ENCODE measurements around the gene USH1C.

Gene USH1C

GRCh38 chr11:17547051-17547577, 2.9 kb upstream of the USH1C start, which contains the start of gene OTOG:
Gene OTOG, plus strand, starts transcription at chr11:17547259. Its CDS starts 114 bp downstream, at chr11:17547373.
- DNase-seq (ENCODE audit: low read depth): no peak

GRCh38 chr11:17546240-17546639, 2.0 kb upstream of the USH1C start:
- no peak for DNase-seq (ENCODE audit: low read depth)

GRCh38 chr11:17543574-17544180, 539 bp downstream of the USH1C start:
- DNase-seq (ENCODE audit: low read depth): no peak

- no peak for DNase-seq (ENCODE audit: low read depth)
These were observed 1.2 kb downstream of the USH1C start for GRCh38 chr11:17543041-17543440.

- DNase-seq (ENCODE audit: low read depth): no peak
These were observed 2.0 kb downstream of the USH1C start for GRCh38 chr11:17542249-17542648.

GRCh38 chr11:17541330-17541885, 2.8 kb downstream of the USH1C start:
- DNase-seq (ENCODE audit: low read depth): no peak

GRCh38 chr11:17540807-17541206, 3.4 kb downstream of the USH1C start:
- no peak for DNase-seq (ENCODE audit: low read depth)

GRCh38 chr11:17538731-17539130, 5.5 kb downstream of the USH1C start:
- no peak for DNase-seq (ENCODE audit: low read depth)

- DNase-seq (ENCODE audit: low read depth): no peak
These were observed 6.2 kb downstream of the USH1C start for GRCh38 chr11:17538054-17538453.

GRCh38 chr11:17537261-17537660, 7.0 kb downstream of the USH1C start:
- DNase-seq (ENCODE audit: low read depth): no peak

- no peak for DNase-seq (ENCODE audit: low read depth)
These were observed 8.7 kb downstream of the USH1C start for GRCh38 chr11:17535488-17535887.

- DNase-seq (ENCODE audit: low read depth): no peak
These were observed 10.3 kb downstream of the USH1C start for GRCh38 chr11:17533778-17534415.

- no peak for DNase-seq (ENCODE audit: low read depth)
These were observed 10.9 kb downstream of the USH1C start for GRCh38 chr11:17533341-17533740.

- no peak for DNase-seq (ENCODE audit: low read depth)
These were observed 11.4 kb downstream of the USH1C start for GRCh38 chr11:17532784-17533183.

- peak; percentile 13 for DNase-seq (ENCODE audit: low read depth)
These were observed 12.5 kb downstream of the USH1C start for GRCh38 chr11:17531636-17532113.

GRCh38 chr11:17531071-17531600, 13.1 kb downstream of the USH1C start:
- DNase-seq (ENCODE audit: low read depth): no peak

- DNase-seq (ENCODE audit: low read depth): no peak
These were observed 14.4 kb downstream of the USH1C start for GRCh38 chr11:17529844-17530185.

- no peak for DNase-seq (ENCODE audit: low read depth)
These were observed 15.0 kb downstream of the USH1C start for GRCh38 chr11:17528906-17529843.

- DNase-seq (ENCODE audit: low read depth): no peak
These were observed 16.0 kb downstream of the USH1C start for GRCh38 chr11:17528181-17528691.

- DNase-seq (ENCODE audit: low read depth): no peak
These were observed 16.6 kb downstream of the USH1C start for GRCh38 chr11:17527628-17527995.

- no peak for DNase-seq (ENCODE audit: low read depth)
These were observed 17.1 kb downstream of the USH1C start for GRCh38 chr11:17526931-17527627.

Data from non-pigmented ciliary epithelial cell (primary cell).